GM12878 (cell line): ENCODE measurements around the gene GSTA1. TPM values are rescaled to one million over a fixed set of nuclear protein-coding genes. Genes with fewer than 3 reads are reported as not detected.
"Not testable (repeated sequence)": the region's sequence is repeated elsewhere in the genome, so short reads cannot be mapped to it uniquely, and the experiment has no call there.

Experiments used
- ATAC-seq: fragments of 200-7000 bp; cut with Tn5 transposase; 3 replicates; pipeline ENCODE4 v1.9.1; 2020; ENCODE audit warnings: mild to moderate bottlenecking, moderate library complexity
- BruUV-seq: library from RNA; stranded (reverse); fragments of 400-500 nt; replicated peaks from 2 replicates; lab custom pipeline; 2021; lab: Mats Ljungman, UMichigan
- CTCF ChIA-PET: fragments of 300-600 bp; sonication (Branson Sonifier 250); formaldehyde crosslinking; extraction: SDS; loops from one replicate; lab custom pipeline; 2021; ENCODE audit warnings: inconsistent platforms; lab: Yijun Ruan, JAX
- POLR2A ChIA-PET: fragments of 350-600 bp; formaldehyde crosslinking; extraction: SDS; loops from one replicate; lab custom pipeline; 2021; ENCODE audit warnings: inconsistent platforms; lab: Charles Lee
- RAD21 ChIA-PET: fragments of 300-600 bp; sonication (Branson Sonifier 250); formaldehyde crosslinking; loops from one replicate; lab custom pipeline; 2023; ENCODE audit warnings: antibody characterized with exemption; ENCODE audit not compliant: unreplicated experiment; lab: Charles Lee
- SMC1A ChIA-PET: fragments of 300-600 bp; sonication (Branson Sonifier 250); formaldehyde crosslinking; loops from one replicate; lab custom pipeline; 2023; ENCODE audit not compliant: unreplicated experiment, uncharacterized antibody; lab: Charles Lee
- DNase-seq: peaks from one replicate; pipeline ENCODE4 v3.0.0-alpha.2; 2011; ENCODE audit warnings: low read depth, low spot score
- FAIRE-seq: peaks from 3 replicates; lab custom pipeline; 2011; peaks lifted over from hg19 to GRCh38; lab: Jason Lieb, UNC
- H2AFZ ChIP-seq: 2 replicates; pipeline ENCODE4 v1.6.0; 2011; ENCODE audit warnings: low read depth, low read length, control low read depth; ENCODE audit not compliant: control insufficient read depth
- H3K27ac ChIP-seq: 2 replicates; pipeline ENCODE4 v1.5.1; 2011; ENCODE audit warnings: control low read depth; ENCODE audit not compliant: control insufficient read depth, insufficient read depth
- H3K27me3 ChIP-seq, 2 experiments: replicated peaks in 1 of 2; 2 replicates each; pipeline versions ENCODE4 v1.6.0 to v1.6.1; 2011; ENCODE audit warnings: low read length in 1 of 2; ENCODE audit not compliant: control insufficient read depth in 2 of 2, insufficient read depth in 2 of 2
- H3K36me3 ChIP-seq, 2 experiments: 2 replicates each; pipeline ENCODE4 v1.5.1; 2011; ENCODE audit warnings: low read length in 1 of 2; ENCODE audit not compliant: control insufficient read depth in 2 of 2, insufficient read depth in 2 of 2
- H3K4me1 ChIP-seq: 2 replicates; pipeline ENCODE4 v1.6.1; 2011; ENCODE audit warnings: mild to moderate bottlenecking, low read length, moderate library complexity, mixed read lengths; ENCODE audit not compliant: control insufficient read depth, insufficient read depth
- H3K4me2 ChIP-seq: 2 replicates; pipeline ENCODE4 v1.6.0; 2011; ENCODE audit warnings: control low read depth; ENCODE audit not compliant: control insufficient read depth, insufficient read depth
- H3K4me3 ChIP-seq: fragments of 200-600 bp; sonication (generic); 2 replicates; pipeline ENCODE4 v1.5.1; 2016
- H3K79me2 ChIP-seq: 2 replicates; pipeline ENCODE4 v1.6.0; 2011; ENCODE audit warnings: low read length; ENCODE audit not compliant: control insufficient read depth, insufficient read depth
- H3K9ac ChIP-seq: 2 replicates; pipeline ENCODE4 v1.8.0; 2011; ENCODE audit warnings: low read length, control low read depth, mixed read lengths; ENCODE audit not compliant: control insufficient read depth, insufficient read depth
- H3K9me3 ChIP-seq: replicated peaks from 3 replicates; pipeline ENCODE4 v1.5.1; 2011; ENCODE audit warnings: mild to moderate bottlenecking, low read length; ENCODE audit not compliant: control insufficient read depth, insufficient read depth
- H4K20me1 ChIP-seq: 2 replicates; pipeline ENCODE4 v1.6.0; 2011; ENCODE audit not compliant: control insufficient read depth, insufficient read depth
- IRF4 ChIP-seq: IDR thresholded peaks from 2 replicates; pipeline ENCODE4 v1.6.1; 2011; ENCODE audit warnings: low read depth, low read length
- MYC ChIP-seq: IDR thresholded peaks from 2 replicates; pipeline ENCODE4 v1.6.1; 2011; ENCODE audit warnings: mild to moderate bottlenecking, low read length, moderate library complexity, inconsistent platforms; ENCODE audit not compliant: insufficient read depth, insufficient replicate concordance, insufficient read length, severe bottlenecking
- RFX5 ChIP-seq: IDR thresholded peaks from 2 replicates; pipeline ENCODE4 v1.6.1; 2011; ENCODE audit warnings: low read depth, low read length, improper control_type of control experiment
- SMARCA5 ChIP-seq: fragments of 450-650 bp; IDR thresholded peaks from 2 replicates; pipeline ENCODE4 v1.6.1; 2017; ENCODE audit warnings: mild to moderate bottlenecking
- STAT1 ChIP-seq: fragments of 450-650 bp; conservative IDR thresholded peaks from 2 replicates; pipeline ENCODE4 v1.6.1; 2014; ENCODE audit warnings: antibody characterized with exemption, mild to moderate bottlenecking
- WGBS: methylation state at CpG from one replicate; pipeline ENCODE4 v1.1.6; 2016; ENCODE audit warnings: low lambda C conversion rate; ENCODE audit not compliant: insufficient replicate concordance, insufficient coverage; ENCODE audit errors: missing lambda C conversion rate; 5-methylcytosine and 5-hydroxymethylcytosine counted together
- in situ Hi-C: fragments of 300-500 bp; cut with MboI; formaldehyde crosslinking; loops from 9 replicates; pipeline ENCODE4 v1.14.3; 2018; ENCODE audit warnings: mixed read lengths
- intact Hi-C: fragments of 100-400 bp; cut with micrococcal nuclease; formaldehyde crosslinking; loops from one replicate; pipeline ENCODE4 v1.14.2; 2022; ENCODE audit not compliant: unreplicated experiment
- polyA plus RNA-seq, 11 experiments: library from polyadenylated mRNA; depleted of rRNA in 4 of 11; unstranded in 6 of 11; stranded (reverse) in 5 of 11; fragments of >200 nt; fragmentation: Nextera tagmentation in 4 of 11; fragmentation: Illumina TruSeq in 1 of 11; extraction: Ambion mirVana in 4 of 11; extraction: Trizol in 1 of 11; gene quantifications; 1 replicate in 1 of 11; 2 replicates in 10 of 11; pipeline versions ENCODE4 v1.2.1 to v1.2.3, GENCODE V29; 2011 to 2016; ENCODE audit warnings: inconsistent platforms in 2 of 11, missing spikeins in 2 of 11, low read depth in 1 of 11
- total RNA-seq, 4 experiments: library from RNA; depleted of rRNA in 3 of 4; stranded (reverse); fragments of >200 nt in 3 of 4; fragmentation: Illumina TruSeq in 1 of 4; extraction: Trizol in 1 of 4; gene quantifications; 2 replicates each; pipeline versions ENCODE4 v1.2.1 to v1.2.3, GENCODE V29; 2013 to 2021
- TF ChIP-seq, protein P1 (sequence below): fragments of 450-650 bp; IDR thresholded peaks from 2 replicates; pipeline ENCODE4 v1.6.1; 2017; ENCODE audit warnings: borderline replicate concordance
- TF ChIP-seq, protein P2 (sequence below): IDR thresholded peaks from 2 replicates; pipeline ENCODE4 v1.6.1; 2011; ENCODE audit warnings: low read depth, low read length, improper control_type of control experiment, borderline replicate concordance
- TF ChIP-seq, protein P3 (sequence below): fragments of 450-650 bp; IDR thresholded peaks from 2 replicates; pipeline ENCODE4 v1.6.1; 2017; ENCODE audit warnings: mild to moderate bottlenecking, moderate library complexity

Gene GSTA1
- total and polyA plus RNA-seq, 10 of the 15 experiments (the other 5 are each of a cell fraction or from before 2014, with no cell fraction given), result 0.51 TPM; not detected in 9

DNA sequence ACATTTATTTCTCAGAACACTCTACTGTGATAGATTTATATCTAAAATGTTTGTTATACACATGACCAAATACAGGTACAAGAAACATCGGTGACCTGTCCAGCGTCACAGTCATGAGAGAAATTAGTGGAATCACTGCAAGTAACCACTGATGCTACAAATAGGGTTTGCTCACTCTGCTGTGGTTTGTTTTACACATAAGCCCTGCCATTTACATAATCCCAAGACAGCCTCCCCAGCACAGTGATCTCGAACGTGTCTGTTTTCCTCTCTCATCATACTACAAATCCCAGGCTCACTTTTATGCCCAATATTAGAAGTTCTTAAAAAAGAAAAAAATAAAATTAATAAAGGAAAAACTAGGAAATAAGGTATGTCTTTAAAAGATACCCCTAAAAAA, 6.2 kb upstream of the GSTA1 start:
- H3K9me3 ChIP-seq, SMC1A ChIA-PET, H4K20me1 ChIP-seq, H3K79me2 ChIP-seq, FAIRE-seq, H3K27ac ChIP-seq, H3K27me3 ChIP-seq, POLR2A ChIA-PET, H3K9ac ChIP-seq, H3K4me1 ChIP-seq, DNase-seq, BruUV-seq, H3K4me3 ChIP-seq, H2AFZ ChIP-seq, ATAC-seq, in situ Hi-C loops, RAD21 ChIA-PET, H3K36me3 ChIP-seq, intact Hi-C loops, H3K4me2 ChIP-seq: not testable (repeated sequence)
- WGBS, result 43% methylated on average over 4 of the region's 4 CpGs
- CTCF ChIA-PET, result interaction anchor here (0.6 kb wide), 1 partner anchor 675 kb away, joined by 3 read pairs; no protein-coding TSS in a partner anchor

DNA sequence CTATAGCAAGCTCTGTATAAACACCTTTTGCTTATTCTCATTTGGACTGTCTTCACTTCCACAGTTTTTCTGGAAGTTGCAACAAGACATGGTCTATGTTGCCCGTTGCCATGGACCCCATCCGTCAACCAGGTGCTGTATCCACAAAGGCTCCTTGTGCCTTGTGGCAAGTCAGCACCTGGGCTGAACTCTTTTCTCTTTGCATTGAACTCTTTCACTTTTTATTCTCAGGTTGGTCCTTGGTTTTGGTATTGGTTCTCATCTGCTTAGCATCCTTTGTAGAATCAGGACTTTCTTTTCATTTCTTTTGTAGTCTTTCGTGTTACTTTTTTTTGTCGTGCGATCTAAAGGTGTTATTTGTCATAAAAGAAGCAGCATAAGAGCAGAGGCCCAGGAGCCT, 5.0 kb upstream of the GSTA1 start:
- DNase-seq (no peak), FAIRE-seq (no peak), ATAC-seq (no peak)
- intact Hi-C loops (no loop called here), in situ Hi-C loops (no loop called here)
- no peak overlapping the region for H3K4me2 ChIP-seq
- ChIA-PET SMC1A (no interaction called here), POLR2A (no interaction called here), RAD21 (no interaction called here), CTCF (no interaction called here)
- no peaks in the 10 kb centered on the region for H3K4me1 ChIP-seq
- no peaks in the 10 kb centered on the region for H3K27me3 ChIP-seq
- no peak overlapping the region for H3K27ac ChIP-seq
- no peak overlapping the region for H3K4me3 ChIP-seq
- H3K36me3 ChIP-seq, result no peaks in the 10 kb centered on the region
- H3K9me3 ChIP-seq, result no peaks in the 10 kb centered on the region
- no peak overlapping the region for H3K9ac ChIP-seq
- WGBS, result 77% methylated on average over 5 of the region's 5 CpGs
- no peaks in the 10 kb centered on the region for H4K20me1 ChIP-seq
- BruUV-seq, result no TSS peak
- H3K79me2 ChIP-seq, result no peaks in the 10 kb centered on the region
- no peak overlapping the region for H2AFZ ChIP-seq
- TF ChIP-seq RFX5 (no peak), MYC (no peak), SMARCA5 (no peak), IRF4 (no peak), STAT1 (no peak)
- TF ChIP-seq, protein P1, sequence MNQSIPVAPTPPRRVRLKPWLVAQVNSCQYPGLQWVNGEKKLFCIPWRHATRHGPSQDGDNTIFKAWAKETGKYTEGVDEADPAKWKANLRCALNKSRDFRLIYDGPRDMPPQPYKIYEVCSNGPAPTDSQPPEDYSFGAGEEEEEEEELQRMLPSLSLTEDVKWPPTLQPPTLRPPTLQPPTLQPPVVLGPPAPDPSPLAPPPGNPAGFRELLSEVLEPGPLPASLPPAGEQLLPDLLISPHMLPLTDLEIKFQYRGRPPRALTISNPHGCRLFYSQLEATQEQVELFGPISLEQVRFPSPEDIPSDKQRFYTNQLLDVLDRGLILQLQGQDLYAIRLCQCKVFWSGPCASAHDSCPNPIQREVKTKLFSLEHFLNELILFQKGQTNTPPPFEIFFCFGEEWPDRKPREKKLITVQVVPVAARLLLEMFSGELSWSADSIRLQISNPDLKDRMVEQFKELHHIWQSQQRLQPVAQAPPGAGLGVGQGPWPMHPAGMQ, result no peak
- TF ChIP-seq, protein P2, sequence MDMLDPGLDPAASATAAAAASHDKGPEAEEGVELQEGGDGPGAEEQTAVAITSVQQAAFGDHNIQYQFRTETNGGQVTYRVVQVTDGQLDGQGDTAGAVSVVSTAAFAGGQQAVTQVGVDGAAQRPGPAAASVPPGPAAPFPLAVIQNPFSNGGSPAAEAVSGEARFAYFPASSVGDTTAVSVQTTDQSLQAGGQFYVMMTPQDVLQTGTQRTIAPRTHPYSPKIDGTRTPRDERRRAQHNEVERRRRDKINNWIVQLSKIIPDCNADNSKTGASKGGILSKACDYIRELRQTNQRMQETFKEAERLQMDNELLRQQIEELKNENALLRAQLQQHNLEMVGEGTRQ, result no peak
- TF ChIP-seq, protein P3, sequence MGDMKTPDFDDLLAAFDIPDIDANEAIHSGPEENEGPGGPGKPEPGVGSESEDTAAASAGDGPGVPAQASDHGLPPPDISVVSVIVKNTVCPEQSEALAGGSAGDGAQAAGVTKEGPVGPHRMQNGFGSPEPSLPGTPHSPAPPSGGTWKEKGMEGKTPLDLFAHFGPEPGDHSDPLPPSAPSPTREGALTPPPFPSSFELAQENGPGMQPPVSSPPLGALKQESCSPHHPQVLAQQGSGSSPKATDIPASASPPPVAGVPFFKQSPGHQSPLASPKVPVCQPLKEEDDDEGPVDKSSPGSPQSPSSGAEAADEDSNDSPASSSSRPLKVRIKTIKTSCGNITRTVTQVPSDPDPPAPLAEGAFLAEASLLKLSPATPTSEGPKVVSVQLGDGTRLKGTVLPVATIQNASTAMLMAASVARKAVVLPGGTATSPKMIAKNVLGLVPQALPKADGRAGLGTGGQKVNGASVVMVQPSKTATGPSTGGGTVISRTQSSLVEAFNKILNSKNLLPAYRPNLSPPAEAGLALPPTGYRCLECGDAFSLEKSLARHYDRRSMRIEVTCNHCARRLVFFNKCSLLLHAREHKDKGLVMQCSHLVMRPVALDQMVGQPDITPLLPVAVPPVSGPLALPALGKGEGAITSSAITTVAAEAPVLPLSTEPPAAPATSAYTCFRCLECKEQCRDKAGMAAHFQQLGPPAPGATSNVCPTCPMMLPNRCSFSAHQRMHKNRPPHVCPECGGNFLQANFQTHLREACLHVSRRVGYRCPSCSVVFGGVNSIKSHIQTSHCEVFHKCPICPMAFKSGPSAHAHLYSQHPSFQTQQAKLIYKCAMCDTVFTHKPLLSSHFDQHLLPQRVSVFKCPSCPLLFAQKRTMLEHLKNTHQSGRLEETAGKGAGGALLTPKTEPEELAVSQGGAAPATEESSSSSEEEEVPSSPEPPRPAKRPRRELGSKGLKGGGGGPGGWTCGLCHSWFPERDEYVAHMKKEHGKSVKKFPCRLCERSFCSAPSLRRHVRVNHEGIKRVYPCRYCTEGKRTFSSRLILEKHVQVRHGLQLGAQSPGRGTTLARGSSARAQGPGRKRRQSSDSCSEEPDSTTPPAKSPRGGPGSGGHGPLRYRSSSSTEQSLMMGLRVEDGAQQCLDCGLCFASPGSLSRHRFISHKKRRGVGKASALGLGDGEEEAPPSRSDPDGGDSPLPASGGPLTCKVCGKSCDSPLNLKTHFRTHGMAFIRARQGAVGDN, result no peak
